Measurements from ENCODE around the gene CTRB2. TPM values are rescaled to one million over a fixed set of nuclear protein-coding genes. Genes with fewer than 3 reads are reported as not detected.

The CTRB2 gene
- total and polyA plus RNA-seq, 4 donors = 0.09 to 0.33 TPM; not detected in 2

DNA sequence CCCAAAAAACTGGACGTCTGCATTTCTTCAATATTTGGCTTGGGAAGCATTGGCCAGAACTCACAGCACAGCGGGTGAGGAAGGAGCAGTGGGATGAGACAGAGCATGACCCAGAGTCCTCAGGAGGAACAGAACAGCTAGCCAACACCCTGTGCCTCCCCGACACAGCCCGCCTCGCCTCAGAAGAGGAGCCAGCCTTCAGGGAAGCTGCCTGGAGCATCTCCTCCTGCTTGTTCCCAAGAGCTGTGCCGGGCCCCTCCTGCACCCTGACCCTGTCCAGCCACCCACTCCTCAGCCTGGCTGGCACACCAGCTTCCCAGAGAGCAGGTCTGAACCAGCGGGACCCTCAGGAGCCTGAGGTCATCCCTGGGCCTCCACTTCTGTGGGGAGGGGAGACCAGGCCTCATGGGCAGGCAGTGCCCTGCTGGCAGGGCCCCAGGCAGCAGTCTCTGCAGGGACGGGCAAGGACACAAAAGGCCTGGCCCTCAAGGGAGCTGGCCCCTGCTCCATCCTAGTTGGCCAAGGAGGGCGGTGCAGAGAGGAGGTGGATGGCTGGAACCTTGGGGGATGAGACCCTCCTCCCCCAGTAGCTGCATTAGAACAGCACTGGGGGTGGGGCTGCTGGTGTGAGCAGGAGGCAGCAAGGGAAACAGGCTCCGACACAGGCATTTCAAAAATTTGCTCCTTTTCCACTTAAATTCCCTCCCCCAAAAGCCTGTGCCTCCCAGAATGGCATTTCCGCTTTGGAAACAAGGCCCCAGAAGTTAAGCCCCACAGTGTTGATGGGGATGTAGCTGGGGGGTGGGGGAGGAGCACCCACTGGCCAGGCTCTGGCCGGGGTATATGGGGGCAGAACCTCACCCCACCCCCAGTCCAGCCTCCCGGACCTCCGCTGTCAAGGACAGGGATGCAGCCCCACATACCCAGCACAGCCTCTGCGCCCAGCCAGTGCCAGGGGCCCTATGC lies 46.3 kb upstream of the CTRB2 start:
- peak overlapping the region; percentile 58 to 74 for H3K27ac ChIP-seq (ENCODE audit: low read depth in 1 of 2, low read length in 2 of 2)
- no peak overlapping the region for H3K4me3 ChIP-seq (ENCODE audit: low read depth in 1 of 3, low read length in 3 of 3)
- no peak for DNase-seq (ENCODE audit: low spot score)
- TF ChIP-seq NR2F2 (IDR thresholded peaks at IDR 0.05) = peak; percentile 60
- no peak for TF ChIP-seq JUND (IDR thresholded peaks at IDR 0.05)
- no peak for TF ChIP-seq EGR1 (IDR thresholded peaks at IDR 0.05; ENCODE audit: low read depth in 2 of 2)
- WGBS = 74% methylated on average over 15 of the region's 15 CpGs
- H3K36me3 ChIP-seq (ENCODE audit: control insufficient read depth in 4 of 4, insufficient read depth in 3 of 4, low read depth in 1 of 4, low read length in 3 of 4) = no peaks in the 10 kb centered on the region
- no peaks in the 10 kb centered on the region for H3K27me3 ChIP-seq (ENCODE audit: control insufficient read depth in 4 of 4, insufficient read depth in 4 of 4, low read length in 3 of 4)
- no peak overlapping the region for H3K9ac ChIP-seq (ENCODE audit: low read depth in 1 of 2, low read length in 2 of 2)
- H3K9me3 ChIP-seq (ENCODE audit: control insufficient read depth in 4 of 4, low read length in 3 of 4) = no peaks in the 10 kb centered on the region
- peaks cover 22 to 74% (median 41%) of the 10 kb centered on the region in 4 donors for H3K4me1 ChIP-seq (ENCODE audit: control insufficient read depth in 4 of 4, insufficient read depth in 4 of 4, low read length in 3 of 4)

DNA sequence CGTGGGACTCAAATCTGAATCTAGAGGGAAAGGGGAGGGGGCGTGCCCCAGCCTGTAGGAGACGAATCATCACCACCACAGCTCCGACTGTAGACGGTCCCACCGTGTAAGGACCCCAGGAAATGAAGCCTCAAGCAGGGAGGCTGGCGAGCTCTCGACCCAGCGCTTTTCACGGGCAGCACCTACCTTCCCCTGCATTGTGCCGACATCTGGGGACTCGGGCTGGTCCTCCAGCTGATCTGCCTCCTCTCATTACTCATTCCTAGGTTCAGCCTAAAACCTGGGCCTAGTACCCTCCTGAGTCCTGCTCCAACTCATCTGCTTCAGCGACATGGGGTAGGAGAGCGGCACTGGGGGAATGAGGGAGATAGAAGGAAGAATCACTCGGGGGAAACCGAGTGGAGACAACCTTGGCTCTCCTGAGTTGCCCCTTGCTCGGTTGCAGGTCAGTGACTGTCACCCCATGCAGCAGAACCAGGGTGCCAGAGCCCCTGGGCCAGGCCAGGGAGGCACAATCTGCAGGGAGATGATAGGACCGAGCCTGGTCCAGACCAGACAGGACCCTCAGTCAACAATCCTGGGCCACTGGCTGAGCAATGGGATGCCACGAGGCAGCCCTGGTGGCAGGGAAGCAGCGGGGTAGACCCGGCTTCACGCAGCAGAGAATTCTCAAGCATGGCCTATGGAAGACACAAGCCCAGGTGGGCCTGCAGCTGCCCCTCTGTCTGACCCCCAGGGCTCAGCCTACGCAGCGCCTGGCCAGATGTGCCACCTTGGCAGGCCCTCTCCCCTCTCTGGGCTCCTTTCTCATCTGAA lies 45.3 kb upstream of the CTRB2 start:
- H3K9ac ChIP-seq (ENCODE audit: low read depth in 1 of 2, low read length in 2 of 2) = no peak overlapping the region
- 74% methylated on average over 24 of the region's 24 CpGs for WGBS
- H3K27me3 ChIP-seq (ENCODE audit: control insufficient read depth in 4 of 4, insufficient read depth in 4 of 4, low read length in 3 of 4) = no peaks in the 10 kb centered on the region
- no peaks in the 10 kb centered on the region for H3K36me3 ChIP-seq (ENCODE audit: control insufficient read depth in 4 of 4, insufficient read depth in 3 of 4, low read depth in 1 of 4, low read length in 3 of 4)
- H3K4me1 ChIP-seq (ENCODE audit: control insufficient read depth in 4 of 4, insufficient read depth in 4 of 4, low read length in 3 of 4) = peaks cover 23 to 83% (median 46%) of the 10 kb centered on the region in 4 donors
- DNase-seq (ENCODE audit: low spot score) = no peak
- no peak overlapping the region for H3K4me3 ChIP-seq (ENCODE audit: low read depth in 1 of 3, low read length in 3 of 3)
- H3K9me3 ChIP-seq (ENCODE audit: control insufficient read depth in 4 of 4, low read length in 3 of 4) = no peaks in the 10 kb centered on the region
- H3K27ac ChIP-seq (ENCODE audit: low read depth in 1 of 2, low read length in 2 of 2) = peak overlapping the region; percentile 58 to 74
- TF ChIP-seq FOXA1 (IDR thresholded peaks at IDR 0.05) = no peak
- TF ChIP-seq, protein P1, sequence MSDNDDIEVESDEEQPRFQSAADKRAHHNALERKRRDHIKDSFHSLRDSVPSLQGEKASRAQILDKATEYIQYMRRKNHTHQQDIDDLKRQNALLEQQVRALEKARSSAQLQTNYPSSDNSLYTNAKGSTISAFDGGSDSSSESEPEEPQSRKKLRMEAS (IDR thresholded peaks at IDR 0.05) = no peak
- TF ChIP-seq, protein P2, sequence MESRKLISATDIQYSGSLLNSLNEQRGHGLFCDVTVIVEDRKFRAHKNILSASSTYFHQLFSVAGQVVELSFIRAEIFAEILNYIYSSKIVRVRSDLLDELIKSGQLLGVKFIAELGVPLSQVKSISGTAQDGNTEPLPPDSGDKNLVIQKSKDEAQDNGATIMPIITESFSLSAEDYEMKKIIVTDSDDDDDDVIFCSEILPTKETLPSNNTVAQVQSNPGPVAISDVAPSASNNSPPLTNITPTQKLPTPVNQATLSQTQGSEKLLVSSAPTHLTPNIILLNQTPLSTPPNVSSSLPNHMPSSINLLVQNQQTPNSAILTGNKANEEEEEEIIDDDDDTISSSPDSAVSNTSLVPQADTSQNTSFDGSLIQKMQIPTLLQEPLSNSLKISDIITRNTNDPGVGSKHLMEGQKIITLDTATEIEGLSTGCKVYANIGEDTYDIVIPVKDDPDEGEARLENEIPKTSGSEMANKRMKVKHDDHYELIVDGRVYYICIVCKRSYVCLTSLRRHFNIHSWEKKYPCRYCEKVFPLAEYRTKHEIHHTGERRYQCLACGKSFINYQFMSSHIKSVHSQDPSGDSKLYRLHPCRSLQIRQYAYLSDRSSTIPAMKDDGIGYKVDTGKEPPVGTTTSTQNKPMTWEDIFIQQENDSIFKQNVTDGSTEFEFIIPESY (IDR thresholded peaks at IDR 0.05) = no peak
- no peak for TF ChIP-seq TAF1 (conservative IDR thresholded peaks at IDR 0.05)
- no peak for TF ChIP-seq JUND (IDR thresholded peaks at IDR 0.05)
- TF ChIP-seq GABPA (IDR thresholded peaks at IDR 0.05 in 1 of 2, conservative IDR thresholded peaks at IDR 0.05 in 1 of 2) = no peak
- no peak for TF ChIP-seq RXRA (IDR thresholded peaks at IDR 0.05)
- no peak for TF ChIP-seq EGR1 (IDR thresholded peaks at IDR 0.05; ENCODE audit: low read depth in 2 of 2)
- no peak for TF ChIP-seq HNF4G (IDR thresholded peaks at IDR 0.05)
- TF ChIP-seq, protein P3, sequence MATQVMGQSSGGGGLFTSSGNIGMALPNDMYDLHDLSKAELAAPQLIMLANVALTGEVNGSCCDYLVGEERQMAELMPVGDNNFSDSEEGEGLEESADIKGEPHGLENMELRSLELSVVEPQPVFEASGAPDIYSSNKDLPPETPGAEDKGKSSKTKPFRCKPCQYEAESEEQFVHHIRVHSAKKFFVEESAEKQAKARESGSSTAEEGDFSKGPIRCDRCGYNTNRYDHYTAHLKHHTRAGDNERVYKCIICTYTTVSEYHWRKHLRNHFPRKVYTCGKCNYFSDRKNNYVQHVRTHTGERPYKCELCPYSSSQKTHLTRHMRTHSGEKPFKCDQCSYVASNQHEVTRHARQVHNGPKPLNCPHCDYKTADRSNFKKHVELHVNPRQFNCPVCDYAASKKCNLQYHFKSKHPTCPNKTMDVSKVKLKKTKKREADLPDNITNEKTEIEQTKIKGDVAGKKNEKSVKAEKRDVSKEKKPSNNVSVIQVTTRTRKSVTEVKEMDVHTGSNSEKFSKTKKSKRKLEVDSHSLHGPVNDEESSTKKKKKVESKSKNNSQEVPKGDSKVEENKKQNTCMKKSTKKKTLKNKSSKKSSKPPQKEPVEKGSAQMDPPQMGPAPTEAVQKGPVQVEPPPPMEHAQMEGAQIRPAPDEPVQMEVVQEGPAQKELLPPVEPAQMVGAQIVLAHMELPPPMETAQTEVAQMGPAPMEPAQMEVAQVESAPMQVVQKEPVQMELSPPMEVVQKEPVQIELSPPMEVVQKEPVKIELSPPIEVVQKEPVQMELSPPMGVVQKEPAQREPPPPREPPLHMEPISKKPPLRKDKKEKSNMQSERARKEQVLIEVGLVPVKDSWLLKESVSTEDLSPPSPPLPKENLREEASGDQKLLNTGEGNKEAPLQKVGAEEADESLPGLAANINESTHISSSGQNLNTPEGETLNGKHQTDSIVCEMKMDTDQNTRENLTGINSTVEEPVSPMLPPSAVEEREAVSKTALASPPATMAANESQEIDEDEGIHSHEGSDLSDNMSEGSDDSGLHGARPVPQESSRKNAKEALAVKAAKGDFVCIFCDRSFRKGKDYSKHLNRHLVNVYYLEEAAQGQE (IDR thresholded peaks at IDR 0.05) = no peak
- no peak for TF ChIP-seq SP1 (IDR thresholded peaks at IDR 0.05)
- no peak for TF ChIP-seq HNF4A (conservative IDR thresholded peaks at IDR 0.05)
- TF ChIP-seq FOXA2 (IDR thresholded peaks at IDR 0.05) = no peak
- TF ChIP-seq RAD21 (IDR thresholded peaks at IDR 0.05) = no peak
- TF ChIP-seq, protein P4, sequence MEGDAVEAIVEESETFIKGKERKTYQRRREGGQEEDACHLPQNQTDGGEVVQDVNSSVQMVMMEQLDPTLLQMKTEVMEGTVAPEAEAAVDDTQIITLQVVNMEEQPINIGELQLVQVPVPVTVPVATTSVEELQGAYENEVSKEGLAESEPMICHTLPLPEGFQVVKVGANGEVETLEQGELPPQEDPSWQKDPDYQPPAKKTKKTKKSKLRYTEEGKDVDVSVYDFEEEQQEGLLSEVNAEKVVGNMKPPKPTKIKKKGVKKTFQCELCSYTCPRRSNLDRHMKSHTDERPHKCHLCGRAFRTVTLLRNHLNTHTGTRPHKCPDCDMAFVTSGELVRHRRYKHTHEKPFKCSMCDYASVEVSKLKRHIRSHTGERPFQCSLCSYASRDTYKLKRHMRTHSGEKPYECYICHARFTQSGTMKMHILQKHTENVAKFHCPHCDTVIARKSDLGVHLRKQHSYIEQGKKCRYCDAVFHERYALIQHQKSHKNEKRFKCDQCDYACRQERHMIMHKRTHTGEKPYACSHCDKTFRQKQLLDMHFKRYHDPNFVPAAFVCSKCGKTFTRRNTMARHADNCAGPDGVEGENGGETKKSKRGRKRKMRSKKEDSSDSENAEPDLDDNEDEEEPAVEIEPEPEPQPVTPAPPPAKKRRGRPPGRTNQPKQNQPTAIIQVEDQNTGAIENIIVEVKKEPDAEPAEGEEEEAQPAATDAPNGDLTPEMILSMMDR (IDR thresholded peaks at IDR 0.05; ENCODE audit: low read depth, low read length, missing input control) = no peak
- TF ChIP-seq, protein P5, sequence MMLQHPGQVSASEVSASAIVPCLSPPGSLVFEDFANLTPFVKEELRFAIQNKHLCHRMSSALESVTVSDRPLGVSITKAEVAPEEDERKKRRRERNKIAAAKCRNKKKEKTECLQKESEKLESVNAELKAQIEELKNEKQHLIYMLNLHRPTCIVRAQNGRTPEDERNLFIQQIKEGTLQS (IDR thresholded peaks at IDR 0.05) = no peak
- no peak for TF ChIP-seq NR2F2 (IDR thresholded peaks at IDR 0.05)

Measured in liver (tissue), 9 donors.